ENCODE results near the gene PKIG.
"Not testable (repeated sequence)": the region's sequence is repeated elsewhere in the genome, so short reads cannot be mapped to it uniquely, and the experiment has no call there.

Gene PKIG

DNA sequence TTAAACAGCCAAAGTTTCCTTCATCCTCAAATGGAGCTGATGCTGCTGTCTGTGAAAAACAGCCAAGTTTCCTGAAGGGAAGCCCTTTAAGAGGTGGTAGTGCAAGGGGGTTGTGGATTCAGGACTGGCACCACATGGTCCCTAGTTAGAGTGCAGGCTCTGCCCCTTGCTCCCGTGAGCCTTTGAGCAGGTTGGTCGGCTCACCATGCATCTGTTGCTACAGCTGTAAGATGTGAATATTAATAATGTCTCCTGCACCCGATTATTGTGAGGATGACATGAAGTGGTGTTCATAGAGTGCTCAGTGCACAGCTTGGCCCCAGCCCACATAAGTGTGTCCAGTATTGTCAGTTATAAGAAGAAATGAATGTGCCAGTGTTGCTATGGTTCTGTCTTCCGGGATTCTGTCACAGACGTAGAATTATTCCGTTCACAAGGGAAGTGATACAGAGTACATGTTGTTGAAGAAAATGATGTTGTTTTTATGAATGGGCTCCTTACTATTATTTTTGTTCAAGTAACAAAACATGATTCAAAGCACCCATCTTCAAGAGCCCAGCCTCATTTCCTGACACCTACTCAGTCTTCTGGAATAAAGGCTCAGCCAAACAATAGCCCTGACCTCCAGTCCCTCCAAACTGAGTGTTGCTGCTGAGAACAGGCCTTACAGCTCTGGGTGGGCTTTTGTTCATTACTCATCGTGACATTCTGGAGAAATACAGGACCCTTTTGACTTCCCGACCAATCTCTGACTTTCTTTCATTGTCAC, 2.9 kb upstream of the PKIG start:
- no peak for DNase-seq
- TF ChIP-seq GATA1 (IDR thresholded peaks at IDR 0.05; ENCODE audit: low read depth, low read length) (no peak), POLR2A (IDR thresholded peaks at IDR 0.05; ENCODE audit: low read length) (no peak)

DNA sequence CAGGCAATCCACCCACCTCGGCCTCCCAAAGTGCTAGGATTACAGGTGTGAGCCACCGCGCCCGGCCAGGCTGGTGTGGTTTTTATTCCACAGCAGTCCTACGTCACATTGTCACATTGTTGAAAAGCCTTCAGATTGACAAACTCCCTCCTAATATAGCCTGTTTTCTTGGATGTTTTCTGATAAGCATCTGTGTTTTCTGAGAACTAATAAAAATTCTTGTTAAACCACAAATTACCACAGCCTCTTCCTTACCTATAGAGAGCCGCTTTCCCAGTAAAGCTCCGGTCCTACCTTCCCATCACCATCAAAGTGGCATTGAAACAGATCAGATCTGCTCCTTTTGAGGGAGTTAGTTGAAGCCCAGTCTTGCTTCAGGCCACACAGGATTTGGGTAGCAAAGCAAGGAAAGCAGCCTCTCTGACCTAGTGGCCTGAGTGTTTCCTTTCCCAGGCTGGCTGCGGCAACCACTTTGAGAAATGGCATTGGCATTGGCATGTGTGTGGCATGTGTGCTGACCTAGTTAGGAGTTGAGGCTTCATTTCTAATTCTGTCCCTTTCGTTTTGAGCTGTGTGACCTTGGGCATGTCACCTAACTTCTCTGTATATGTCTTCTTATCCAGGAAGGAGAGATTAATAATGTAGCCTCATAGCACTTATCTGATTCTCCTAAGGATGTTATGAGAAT, 1.7 kb upstream of the PKIG start:
- TF ChIP-seq GATA1 (IDR thresholded peaks at IDR 0.05; ENCODE audit: low read depth, low read length) (no peak), POLR2A (IDR thresholded peaks at IDR 0.05; ENCODE audit: low read length) (no peak)
- no peak for DNase-seq

DNA sequence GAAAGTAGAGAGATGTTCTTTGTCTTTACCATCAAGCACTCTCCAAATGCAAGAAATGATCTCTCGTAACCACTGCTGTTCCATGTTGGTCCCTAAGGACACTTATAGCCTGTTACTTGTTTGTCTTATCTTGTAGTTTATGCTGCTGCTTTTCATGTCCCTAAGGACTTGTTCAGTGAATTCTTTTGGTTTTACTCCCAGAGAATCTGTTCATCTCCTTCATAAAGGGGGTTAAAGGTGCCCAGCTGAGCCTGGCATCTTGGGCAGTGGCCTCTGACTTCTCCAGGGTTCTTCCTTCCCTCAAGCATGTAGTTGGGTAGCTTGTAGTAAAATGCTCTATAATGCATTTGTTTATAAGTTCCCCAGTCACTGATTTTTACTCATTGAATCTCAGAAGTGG, 864 bp upstream of the PKIG start:
- DNase-seq = no peak
- no peak for TF ChIP-seq GATA1 (IDR thresholded peaks at IDR 0.05; ENCODE audit: low read depth, low read length)
- TF ChIP-seq POLR2A (IDR thresholded peaks at IDR 0.05; ENCODE audit: low read length) = no peak

DNA sequence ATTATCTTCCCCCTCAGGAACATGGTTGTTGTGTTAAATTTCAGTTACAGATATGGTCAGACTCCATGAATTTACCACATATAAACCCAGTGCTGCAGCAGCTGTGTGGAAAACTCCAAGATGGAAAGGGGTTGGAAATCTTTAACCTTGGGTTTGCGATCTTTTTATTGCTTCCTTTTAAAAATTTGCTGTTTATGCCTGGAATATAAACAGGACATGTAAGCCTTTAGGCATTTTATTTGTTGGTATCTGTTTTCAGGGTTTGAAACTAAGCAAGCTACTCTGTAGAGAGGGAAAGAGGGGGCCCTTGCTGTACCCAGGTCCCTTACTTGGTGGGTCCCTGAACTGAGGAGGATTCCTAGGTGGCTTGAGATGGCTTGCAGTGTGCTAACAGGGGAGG, 778 bp downstream of the PKIG start:
- TF ChIP-seq POLR2A (IDR thresholded peaks at IDR 0.05; ENCODE audit: low read length) = no peak
- TF ChIP-seq GATA1 (IDR thresholded peaks at IDR 0.05; ENCODE audit: low read depth, low read length) = no peak
- DNase-seq = no peak

DNA sequence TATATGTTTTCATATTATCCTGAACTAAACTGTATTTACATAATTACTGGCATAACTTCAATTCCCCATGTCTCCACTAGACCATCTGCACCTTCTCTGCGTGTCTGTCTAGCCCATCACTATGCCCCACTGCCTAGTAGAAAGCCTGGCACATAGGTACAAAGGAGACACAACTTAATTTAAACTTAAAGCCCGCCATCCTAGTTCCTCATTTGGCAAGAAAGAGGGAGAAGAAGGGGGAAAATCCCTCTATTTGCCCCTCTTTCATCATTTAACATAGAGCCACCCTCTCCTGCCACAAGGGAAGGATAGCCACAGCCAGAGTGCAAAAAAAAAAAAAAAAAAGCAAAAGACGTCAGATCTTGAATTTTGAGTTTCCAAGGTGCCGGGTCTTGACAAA, 1.8 kb downstream of the PKIG start:
- TF ChIP-seq POLR2A (IDR thresholded peaks at IDR 0.05; ENCODE audit: low read length) (no peak), GATA1 (IDR thresholded peaks at IDR 0.05; ENCODE audit: low read depth, low read length) (no peak)
- no peak for DNase-seq

DNA sequence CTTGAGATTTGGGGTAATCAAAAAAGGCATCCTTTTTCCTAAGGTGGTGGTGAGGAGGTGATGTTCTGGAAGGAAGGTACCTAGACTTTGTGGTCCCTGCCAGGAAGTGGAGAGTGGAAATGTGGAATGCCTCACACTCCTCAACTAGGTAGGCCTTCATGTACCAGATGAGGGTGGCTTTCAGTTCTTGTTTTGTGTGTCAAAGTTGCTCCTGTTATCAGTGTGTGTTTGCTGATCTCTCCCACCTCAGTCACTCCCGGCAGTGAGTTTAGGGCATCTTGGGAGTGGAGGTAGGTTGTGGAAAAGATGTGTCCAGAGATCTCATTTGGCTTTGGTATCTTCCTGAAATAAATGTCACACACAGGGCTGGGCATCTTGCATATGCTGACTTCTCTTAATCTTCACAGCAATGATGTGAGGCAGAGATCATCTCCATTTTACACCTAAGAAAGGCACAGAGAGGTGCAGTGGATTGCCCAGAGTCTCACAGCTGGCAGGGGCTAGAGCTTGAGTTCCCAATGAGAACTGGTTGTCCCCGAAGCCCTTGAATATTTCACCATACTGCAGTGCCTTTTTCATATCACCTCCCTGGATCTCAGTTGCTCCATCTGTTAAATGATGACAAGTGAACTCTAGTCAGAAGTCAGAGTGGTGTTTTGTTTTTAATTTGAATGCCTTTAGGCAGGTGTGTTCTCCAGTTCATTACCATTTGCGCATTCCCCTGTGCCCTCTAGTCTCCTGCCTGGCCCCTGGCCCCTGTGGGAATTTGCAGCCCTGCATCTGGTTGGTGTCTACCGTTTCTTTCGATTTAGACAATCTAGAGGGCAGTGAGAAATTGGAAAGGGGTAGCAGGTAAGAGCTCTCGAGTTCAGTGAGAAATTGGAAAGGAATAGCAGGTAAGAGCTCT, 2.9 kb downstream of the PKIG start:
- TF ChIP-seq GATA1 (IDR thresholded peaks at IDR 0.05; ENCODE audit: low read depth, low read length) (no peak), POLR2A (IDR thresholded peaks at IDR 0.05; ENCODE audit: low read length) (no peak)
- DNase-seq = peak; percentile 19 to 30

DNA sequence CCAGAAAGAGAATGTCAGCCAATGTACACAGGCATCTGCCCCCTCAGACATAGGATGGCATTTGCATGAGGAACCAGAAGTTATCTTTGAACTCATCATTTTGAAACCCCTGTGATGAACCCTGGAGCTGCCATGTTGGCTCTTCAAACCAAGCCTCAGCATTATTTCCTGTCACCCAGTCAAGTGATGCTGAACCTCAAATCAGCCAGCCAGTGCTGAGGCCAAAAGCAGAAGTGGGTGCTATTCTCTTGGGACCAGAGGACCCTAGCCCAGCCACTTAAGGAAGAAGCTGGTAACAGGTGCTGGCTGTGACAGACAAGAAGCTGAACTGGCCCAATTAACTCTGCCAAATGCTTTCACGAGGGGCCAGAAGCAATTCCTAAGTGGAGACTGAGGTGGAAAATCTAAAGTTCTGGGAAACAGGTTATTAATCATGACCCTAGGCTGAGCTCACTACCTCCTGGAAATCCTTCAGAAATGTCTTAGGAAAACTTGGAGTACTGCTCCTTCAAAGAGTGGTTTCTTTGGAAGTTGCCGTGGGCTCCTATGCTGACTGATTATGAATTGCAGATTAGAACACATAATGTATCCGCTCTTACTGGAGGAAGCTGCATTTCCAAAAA, 4.0 kb downstream of the PKIG start:
- DNase-seq = no peak
- no peak for TF ChIP-seq GATA1 (IDR thresholded peaks at IDR 0.05; ENCODE audit: low read depth, low read length)
- no peak for TF ChIP-seq POLR2A (IDR thresholded peaks at IDR 0.05; ENCODE audit: low read length)

DNA sequence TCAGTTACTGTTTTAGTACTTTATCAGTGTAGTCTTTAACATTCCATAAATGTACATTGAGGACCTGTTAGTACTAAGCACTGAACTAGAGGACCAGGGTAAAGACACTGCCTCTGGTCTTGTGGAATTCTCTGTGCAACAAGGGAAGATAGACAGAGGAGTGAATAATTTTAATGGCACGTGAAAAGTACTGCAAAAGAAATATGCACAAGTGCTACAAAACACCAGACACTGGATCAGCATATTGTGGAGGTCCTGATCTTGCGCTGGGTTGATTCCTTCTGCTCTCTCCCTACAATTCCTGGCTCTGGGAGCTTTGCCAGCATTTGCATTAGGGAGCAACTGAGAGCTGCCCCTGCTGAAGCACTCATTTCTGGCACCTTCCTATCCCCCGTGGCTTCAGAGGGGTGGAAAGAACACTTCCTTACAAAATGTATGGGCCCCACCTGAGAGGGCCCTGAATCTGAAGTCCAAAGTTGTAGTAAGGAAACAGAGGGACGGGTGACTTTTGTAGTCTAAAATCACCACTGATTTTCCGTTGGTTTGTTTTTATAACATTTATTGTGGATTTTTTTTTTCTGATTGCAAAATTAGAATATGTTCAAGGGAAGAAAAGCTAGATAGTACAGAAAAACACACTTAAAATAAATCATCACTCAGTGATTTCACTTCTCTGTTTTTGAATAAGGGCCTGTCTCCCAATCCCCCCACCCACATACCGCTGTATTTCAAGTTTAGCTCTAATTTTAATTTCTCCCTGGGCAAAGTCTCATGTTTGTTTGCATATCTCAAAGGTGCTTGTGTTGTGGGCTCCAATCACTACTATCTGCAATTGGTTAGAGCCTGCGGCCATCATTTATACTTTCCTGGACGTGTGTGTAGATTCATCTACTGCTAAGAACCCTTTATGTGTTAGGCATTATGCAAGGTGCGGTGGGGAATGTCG, 4.9 kb downstream of the PKIG start:
- DNase-seq = no peak
- TF ChIP-seq GATA1 (IDR thresholded peaks at IDR 0.05; ENCODE audit: low read depth, low read length) (no peak), POLR2A (IDR thresholded peaks at IDR 0.05; ENCODE audit: low read length) (no peak)

DNA sequence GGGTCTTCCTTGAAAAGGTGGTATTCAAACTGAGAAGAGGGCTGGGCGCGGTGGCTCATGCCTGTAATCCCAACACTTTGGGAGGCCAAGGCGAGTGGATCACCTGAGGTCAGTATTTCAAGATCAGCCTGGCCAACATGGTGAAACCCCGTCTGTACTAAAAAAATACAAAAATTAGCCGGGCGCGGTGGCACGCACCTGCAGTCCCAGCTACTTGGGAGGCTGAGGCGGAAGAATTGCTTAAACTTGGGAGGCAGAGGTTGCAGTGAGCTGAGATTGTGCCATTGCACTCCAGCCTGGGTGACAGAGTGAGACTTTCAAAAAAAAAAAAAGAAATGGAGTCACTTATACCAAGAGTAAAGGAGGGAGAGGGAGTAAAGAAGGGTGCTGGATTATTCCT, 5.9 kb downstream of the PKIG start:
- DNase-seq = not testable (repeated sequence)

DNA sequence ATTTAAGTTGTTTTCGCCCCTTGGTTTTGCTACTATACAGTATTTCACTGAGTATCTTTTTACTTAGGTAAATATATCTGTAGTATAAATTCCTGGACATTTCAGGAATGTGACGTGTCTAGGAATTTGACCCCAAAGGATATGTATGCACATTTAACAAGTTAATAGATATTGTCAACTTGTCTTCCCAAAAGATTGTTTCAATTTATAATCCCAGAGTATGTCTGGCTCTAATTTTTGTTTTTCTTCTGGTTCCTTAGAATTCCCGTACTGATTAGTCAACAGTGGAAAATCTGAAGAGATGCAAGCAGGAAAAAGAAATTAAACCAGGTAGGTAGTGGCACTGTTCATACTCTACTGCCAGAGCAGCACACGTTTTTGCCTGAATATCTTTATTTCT, 7.2 kb downstream of the PKIG start:
- TF ChIP-seq GATA1 (IDR thresholded peaks at IDR 0.05; ENCODE audit: low read depth, low read length) (no peak), POLR2A (IDR thresholded peaks at IDR 0.05; ENCODE audit: low read length) (no peak)

DNA sequence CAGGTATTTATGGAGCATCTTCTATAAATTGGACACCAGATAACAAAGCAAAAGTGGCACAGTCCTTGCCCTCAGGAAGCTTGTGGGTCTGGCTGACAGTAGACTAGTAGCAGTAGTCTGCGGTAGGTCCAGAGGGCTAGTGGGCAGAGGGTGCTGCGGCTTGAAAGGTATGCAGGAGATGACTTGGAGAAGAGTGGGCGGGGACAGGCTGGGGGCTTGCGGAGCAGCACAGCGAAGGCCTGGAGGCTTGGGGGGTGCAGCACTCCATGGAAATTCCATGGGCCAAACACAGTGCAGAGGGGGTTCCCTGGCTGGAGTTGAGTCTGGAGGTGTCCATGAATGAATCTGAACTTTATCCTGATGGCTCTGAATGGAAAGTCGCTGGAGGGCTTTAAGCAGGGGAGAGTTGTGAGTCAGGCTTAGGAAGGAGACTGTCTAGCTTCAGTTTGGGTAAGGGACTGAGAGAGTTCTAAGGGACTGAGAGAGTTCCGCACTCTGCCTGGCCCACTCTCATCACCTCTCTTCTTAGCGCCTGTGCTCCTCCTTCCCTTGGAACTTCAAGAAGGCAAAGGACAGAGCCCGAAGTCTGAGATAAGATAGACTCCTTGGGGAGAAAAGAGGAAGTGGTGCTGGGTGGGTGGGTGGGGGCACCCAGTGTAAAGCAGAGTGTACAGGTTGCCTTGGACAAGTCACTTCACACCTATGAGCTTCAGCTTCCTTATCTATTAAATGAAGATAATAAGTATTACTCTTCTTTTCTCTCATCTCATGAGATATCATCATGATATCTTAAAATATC, 8.8 kb downstream of the PKIG start:
- DNase-seq = no peak
- no peak for TF ChIP-seq POLR2A (IDR thresholded peaks at IDR 0.05; ENCODE audit: low read length)
- TF ChIP-seq GATA1 (IDR thresholded peaks at IDR 0.05; ENCODE audit: low read depth, low read length) = no peak

More for the DNA sequence above, 7.2 kb downstream of the PKIG start:
- no peak for DNase-seq

DNA sequence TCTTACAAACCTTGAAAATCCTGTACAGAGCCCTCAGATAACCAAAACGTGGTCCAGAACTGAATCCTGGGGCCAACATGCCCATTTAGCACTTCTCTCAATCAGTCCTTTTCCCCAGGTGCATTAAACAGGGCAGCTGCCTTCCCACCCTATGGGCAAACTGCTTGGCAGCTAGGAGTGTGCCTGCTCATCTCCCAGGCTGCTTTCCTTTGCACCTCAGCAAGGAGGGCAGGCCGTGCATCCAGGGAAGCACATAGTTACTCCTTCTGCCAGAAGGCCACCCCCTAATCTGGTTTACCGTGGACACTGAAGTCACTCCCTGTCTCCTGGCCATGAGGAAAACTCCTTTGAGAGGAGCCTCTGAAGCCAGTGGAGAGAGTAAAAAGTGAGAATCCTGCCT, 10.0 kb downstream of the PKIG start:
- no peak for DNase-seq
- no peak for TF ChIP-seq POLR2A (IDR thresholded peaks at IDR 0.05; ENCODE audit: low read length)
- TF ChIP-seq GATA1 (IDR thresholded peaks at IDR 0.05; ENCODE audit: low read depth, low read length) = no peak

Measured in erythroblast (primary cell).